ENCODE data around the gene PRR12.

The PRR12 gene

GRCh38 chr19:49590971-49591730 lies at the start of gene PRR12:
TSS of gene PRR12 (plus strand) at chr19:49591182. CDS start at chr19:49591655, 473 bp downstream.
- in situ Hi-C loops (cut with MboI; ENCODE audit: low sequenced_read_pairs) = no loop called here

GRCh38 chr19:49541914-49542313 lies 49.1 kb upstream of the PRR12 start:
- in situ Hi-C loops (cut with MboI; ENCODE audit: low sequenced_read_pairs) = no loop called here

GRCh38 chr19:49542446-49542845 lies 48.5 kb upstream of the PRR12 start:
- in situ Hi-C loops (cut with MboI; ENCODE audit: low sequenced_read_pairs) = no loop called here

- in situ Hi-C loops (cut with MboI; ENCODE audit: low sequenced_read_pairs) = no loop called here
Measured at GRCh38 chr19:49543032-49543431, 48.0 kb upstream of the PRR12 start.

- in situ Hi-C loops (cut with MboI; ENCODE audit: low sequenced_read_pairs) = no loop called here
Measured at GRCh38 chr19:49544154-49544553, 46.8 kb upstream of the PRR12 start.

- in situ Hi-C loops (cut with MboI; ENCODE audit: low sequenced_read_pairs) = loop anchor here (5.0 kb wide), 1 partner anchor 40 kb away; no protein-coding TSS in a partner anchor
Measured at GRCh38 chr19:49546825-49547565, 44.0 kb upstream of the PRR12 start.

GRCh38 chr19:49549045-49549444 lies 41.9 kb upstream of the PRR12 start:
- in situ Hi-C loops (cut with MboI; ENCODE audit: low sequenced_read_pairs) = loop anchor here (5.0 kb wide), 1 partner anchor 42 kb away; no protein-coding TSS in a partner anchor

- in situ Hi-C loops (cut with MboI; ENCODE audit: low sequenced_read_pairs) = no loop called here
Measured at GRCh38 chr19:49551531-49551930, 39.5 kb upstream of the PRR12 start.

- in situ Hi-C loops (cut with MboI; ENCODE audit: low sequenced_read_pairs) = no loop called here
Measured at GRCh38 chr19:49552749-49553148, 38.2 kb upstream of the PRR12 start.

GRCh38 chr19:49553451-49554271 lies 37.3 kb upstream of the PRR12 start:
- in situ Hi-C loops (cut with MboI; ENCODE audit: low sequenced_read_pairs) = no loop called here

- in situ Hi-C loops (cut with MboI; ENCODE audit: low sequenced_read_pairs) = no loop called here
Measured at GRCh38 chr19:49554701-49555181, 36.2 kb upstream of the PRR12 start.

- in situ Hi-C loops (cut with MboI; ENCODE audit: low sequenced_read_pairs) = no loop called here
Measured at GRCh38 chr19:49555600-49556411, 35.2 kb upstream of the PRR12 start.

- in situ Hi-C loops (cut with MboI; ENCODE audit: low sequenced_read_pairs) = no loop called here
Measured at GRCh38 chr19:49556412-49557398, 34.3 kb upstream of the PRR12 start.

GRCh38 chr19:49557641-49558325 lies 33.2 kb upstream of the PRR12 start:
- in situ Hi-C loops (cut with MboI; ENCODE audit: low sequenced_read_pairs) = no loop called here

GRCh38 chr19:49558591-49558990 lies 32.4 kb upstream of the PRR12 start:
- in situ Hi-C loops (cut with MboI; ENCODE audit: low sequenced_read_pairs) = no loop called here

GRCh38 chr19:49559443-49559842 lies 31.5 kb upstream of the PRR12 start:
- in situ Hi-C loops (cut with MboI; ENCODE audit: low sequenced_read_pairs) = no loop called here

- in situ Hi-C loops (cut with MboI; ENCODE audit: low sequenced_read_pairs) = no loop called here
Measured at GRCh38 chr19:49559928-49560327, 31.1 kb upstream of the PRR12 start.

- in situ Hi-C loops (cut with MboI; ENCODE audit: low sequenced_read_pairs) = no loop called here
Measured at GRCh38 chr19:49560358-49560900, 30.6 kb upstream of the PRR12 start.

All from HL-60/S4 (cell line).